Loucy (cell line): ENCODE measurements around the gene EPAS1.
"Not testable (repeated sequence)": the region's sequence is repeated elsewhere in the genome, so short reads cannot be mapped to it uniquely, and the experiment has no call there.

ENCODE experiments used
- H2AFZ ChIP-seq: fragments of 200-600 bp; sonication (generic); 2 replicates; pipeline ENCODE4 v1.6.0; 2016; ENCODE audit warnings: antibody characterized with exemption, mild to moderate bottlenecking, low read length, moderate library complexity
- H3F3A ChIP-seq: fragments of 200-600 bp; 2 replicates; pipeline ENCODE4 v1.6.0; 2016; ENCODE audit warnings: antibody characterized with exemption, low read depth, mild to moderate bottlenecking
- H3K27me3 ChIP-seq: fragments of 200-600 bp; sonication (generic); 2 replicates; pipeline ENCODE4 v1.6.1; 2014; ENCODE audit warnings: low read length, mild to moderate bottlenecking; ENCODE audit not compliant: insufficient read depth, poor library complexity, severe bottlenecking
- H3K36me3 ChIP-seq: fragments of 200-600 bp; sonication (generic); 2 replicates; pipeline ENCODE4 v1.6.1; 2016; ENCODE audit warnings: low read length; ENCODE audit not compliant: insufficient read depth
- H3K4me1 ChIP-seq: fragments of 200-600 bp; sonication (generic); 2 replicates; pipeline ENCODE4 v1.5.1; 2014; ENCODE audit warnings: low read length, mild to moderate bottlenecking; ENCODE audit not compliant: insufficient read depth, poor library complexity, severe bottlenecking
- H3K4me2 ChIP-seq: fragments of 200-600 bp; sonication (generic); 2 replicates; pipeline ENCODE4 v1.6.0; 2014; ENCODE audit warnings: antibody characterized with exemption, low read length, low read depth, mild to moderate bottlenecking; ENCODE audit not compliant: poor library complexity, severe bottlenecking
- H3K4me3 ChIP-seq: fragments of 200-600 bp; sonication (generic); 2 replicates; pipeline ENCODE4 v1.5.1; 2014; ENCODE audit warnings: low read length, mild to moderate bottlenecking, mixed read lengths; ENCODE audit not compliant: poor library complexity, severe bottlenecking
- H3K79me2 ChIP-seq: fragments of 200-600 bp; sonication (generic); 2 replicates; pipeline ENCODE4 v1.6.1; 2014; ENCODE audit warnings: low read length; ENCODE audit not compliant: insufficient read depth
- H3K9ac ChIP-seq: fragments of 200-600 bp; sonication (generic); 2 replicates; pipeline ENCODE4 v1.6.0; 2014; ENCODE audit warnings: mild to moderate bottlenecking, low read depth, low read length, moderate library complexity; ENCODE audit not compliant: poor library complexity, severe bottlenecking
- H3K9me2 ChIP-seq: fragments of 200-600 bp; sonication (generic); replicated peaks from 2 replicates; pipeline ENCODE4 v1.6.1; 2016; ENCODE audit warnings: low read depth, low read length, mixed read lengths
- H3K9me3 ChIP-seq: fragments of 200-600 bp; sonication (generic); 2 replicates; pipeline ENCODE4 v1.6.1; 2014; ENCODE audit warnings: mild to moderate bottlenecking, antibody characterized with exemption, low read length, low read depth; ENCODE audit not compliant: insufficient read depth
- H4K20me1 ChIP-seq: fragments of 200-600 bp; sonication (generic); 2 replicates; pipeline ENCODE4 v1.6.0; 2014; ENCODE audit warnings: antibody characterized with exemption, low read length, mild to moderate bottlenecking; ENCODE audit not compliant: insufficient read depth, poor library complexity, severe bottlenecking
- EZH2phosphoT487 ChIP-seq: fragments of 200-600 bp; IDR thresholded peaks from 2 replicates; pipeline ENCODE4 v1.6.1; 2018; ENCODE audit warnings: antibody characterized with exemption, mild to moderate bottlenecking, moderate library complexity, borderline replicate concordance
- TF ChIP-seq, protein P1 (sequence below): fragments of 200-600 bp; sonication (generic); conservative IDR thresholded peaks from 2 replicates; pipeline ENCODE4 v1.5.1; 2014; ENCODE audit warnings: mild to moderate bottlenecking, antibody characterized with exemption, low read length

The EPAS1 gene

DNA sequence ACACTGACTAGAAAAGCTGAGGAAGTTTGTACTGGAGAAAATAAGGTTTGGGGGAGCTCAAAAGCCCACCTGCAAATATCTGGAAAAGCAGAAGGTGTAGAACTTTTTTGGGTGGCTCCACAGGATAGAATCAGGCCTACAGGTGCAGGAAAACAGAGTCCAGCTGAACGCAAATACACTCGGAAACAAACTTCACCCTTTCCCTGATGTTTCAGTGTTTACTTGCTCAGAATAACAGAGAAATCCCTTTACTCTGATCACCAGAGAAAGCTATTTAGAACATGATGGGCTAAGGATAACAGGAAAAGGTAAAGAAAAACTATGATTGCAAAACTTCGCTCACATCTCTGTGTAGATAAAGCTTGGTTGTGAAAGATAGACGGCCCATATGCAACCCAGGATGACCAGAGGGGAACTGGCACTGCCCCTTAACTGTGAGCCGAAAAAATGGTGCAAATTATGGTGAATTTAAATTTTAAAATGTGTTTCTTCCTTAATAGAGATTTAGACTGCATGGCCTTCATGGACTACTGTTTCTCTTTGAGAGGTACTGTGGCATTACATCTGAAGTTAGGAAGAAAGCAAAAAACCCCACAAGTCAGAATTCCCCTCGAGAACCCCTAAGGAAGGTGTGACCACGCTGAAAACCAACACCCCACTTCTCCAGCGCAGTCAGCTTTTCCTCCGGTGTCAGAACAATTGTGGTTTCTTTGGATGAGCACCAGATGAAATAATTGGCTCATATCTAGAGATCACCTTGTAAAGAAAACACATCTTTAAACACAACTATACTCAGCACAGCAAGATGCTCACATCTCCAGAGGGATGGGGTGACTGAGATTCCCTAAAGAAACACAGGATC lies 97.7 kb downstream of the EPAS1 start:
- no peaks in the 10 kb centered on the region for H3F3A ChIP-seq

GRCh38 chr2:46395730-46396129 lies 98.5 kb downstream of the EPAS1 start:
- H3K4me1 ChIP-seq, H3K4me3 ChIP-seq, H3K9me2 ChIP-seq, H3K36me3 ChIP-seq, H2AFZ ChIP-seq, H3K79me2 ChIP-seq, H3K4me2 ChIP-seq, H4K20me1 ChIP-seq, H3F3A ChIP-seq, H3K9ac ChIP-seq, H3K27me3 ChIP-seq, H3K9me3 ChIP-seq: not testable (repeated sequence)

More for the DNA sequence above, 97.7 kb downstream of the EPAS1 start:
- Histone ChIP-seq H3K79me2 (no peaks in the 10 kb centered on the region), H3K36me3 (no peaks in the 10 kb centered on the region), H3K4me3 (no peak overlapping the region), H2AFZ (no peak overlapping the region; the same call in 1 of the 2 replicates), H4K20me1 (no peaks in the 10 kb centered on the region), H3K9ac (no peak overlapping the region), H3K27me3 (no peaks in the 10 kb centered on the region), H3K9me3 (no peaks in the 10 kb centered on the region), H3K4me1 (no peaks in the 10 kb centered on the region), H3K9me2 (no peaks in the 10 kb centered on the region), H3K4me2 (no peak overlapping the region)
- TF ChIP-seq, protein P1, sequence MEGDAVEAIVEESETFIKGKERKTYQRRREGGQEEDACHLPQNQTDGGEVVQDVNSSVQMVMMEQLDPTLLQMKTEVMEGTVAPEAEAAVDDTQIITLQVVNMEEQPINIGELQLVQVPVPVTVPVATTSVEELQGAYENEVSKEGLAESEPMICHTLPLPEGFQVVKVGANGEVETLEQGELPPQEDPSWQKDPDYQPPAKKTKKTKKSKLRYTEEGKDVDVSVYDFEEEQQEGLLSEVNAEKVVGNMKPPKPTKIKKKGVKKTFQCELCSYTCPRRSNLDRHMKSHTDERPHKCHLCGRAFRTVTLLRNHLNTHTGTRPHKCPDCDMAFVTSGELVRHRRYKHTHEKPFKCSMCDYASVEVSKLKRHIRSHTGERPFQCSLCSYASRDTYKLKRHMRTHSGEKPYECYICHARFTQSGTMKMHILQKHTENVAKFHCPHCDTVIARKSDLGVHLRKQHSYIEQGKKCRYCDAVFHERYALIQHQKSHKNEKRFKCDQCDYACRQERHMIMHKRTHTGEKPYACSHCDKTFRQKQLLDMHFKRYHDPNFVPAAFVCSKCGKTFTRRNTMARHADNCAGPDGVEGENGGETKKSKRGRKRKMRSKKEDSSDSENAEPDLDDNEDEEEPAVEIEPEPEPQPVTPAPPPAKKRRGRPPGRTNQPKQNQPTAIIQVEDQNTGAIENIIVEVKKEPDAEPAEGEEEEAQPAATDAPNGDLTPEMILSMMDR: no peak
- no peak for TF ChIP-seq EZH2phosphoT487

GRCh38 chr2:46400016-46400415 lies 102.8 kb downstream of the EPAS1 start:
- Histone ChIP-seq H3K4me2 (no peak overlapping the region), H3K36me3 (no peaks in the 10 kb centered on the region), H3K4me3 (no peak overlapping the region), H3K27me3 (no peaks in the 10 kb centered on the region), H3K9me2 (no peaks in the 10 kb centered on the region), H3F3A (no peaks in the 10 kb centered on the region), H3K9me3 (no peaks in the 10 kb centered on the region), H2AFZ (no peak overlapping the region), H3K79me2 (no peaks in the 10 kb centered on the region), H4K20me1 (no peaks in the 10 kb centered on the region), H3K9ac (no peak overlapping the region), H3K4me1 (no peaks in the 10 kb centered on the region)
- TF ChIP-seq, protein P1: no peak
- TF ChIP-seq EZH2phosphoT487: no peak

- TF ChIP-seq EZH2phosphoT487: no peak
- TF ChIP-seq, protein P1: no peak
- no peaks in the 10 kb centered on the region for H3K27me3 ChIP-seq
- no peaks in the 10 kb centered on the region for H3F3A ChIP-seq
- no peaks in the 10 kb centered on the region for H4K20me1 ChIP-seq
- H3K9ac ChIP-seq: no peak overlapping the region
- no peaks in the 10 kb centered on the region for H3K4me1 ChIP-seq
- H3K36me3 ChIP-seq: no peaks in the 10 kb centered on the region
- H3K9me2 ChIP-seq: no peaks in the 10 kb centered on the region
- H2AFZ ChIP-seq: no peak overlapping the region
- H3K4me3 ChIP-seq: no peak overlapping the region
- no peaks in the 10 kb centered on the region for H3K79me2 ChIP-seq
- H3K4me2 ChIP-seq: no peak overlapping the region
- H3K9me3 ChIP-seq: no peaks in the 10 kb centered on the region
Observed at GRCh38 chr2:46402874-46403273, 105.7 kb downstream of the EPAS1 start.
